Testis (tissue), 3 donors: ENCODE results near the gene WWC1. TPM values are rescaled to one million over a fixed set of nuclear protein-coding genes. Genes with fewer than 3 reads are reported as not detected.

Experiments used
- DNase-seq: peaks from one replicate; pipeline ENCODE4 v3.0.0-alpha.2; 2019
- H3K27ac ChIP-seq, 2 donors: fragments of 200-600 bp; sonication (generic); one replicate each; pipeline ENCODE4 v1.5.1; 2019
- H3K27me3 ChIP-seq: fragments of 200-600 bp; sonication (generic); one replicate; pipeline ENCODE4 v1.5.1; 2019
- H3K36me3 ChIP-seq: fragments of 200-600 bp; sonication (generic); one replicate; pipeline ENCODE4 v1.5.1; 2017; ENCODE audit warnings: low read depth; ENCODE audit errors: missing control alignments
- H3K4me1 ChIP-seq: fragments of 200-600 bp; sonication (generic); one replicate; pipeline ENCODE4 v1.5.1; 2019
- H3K4me3 ChIP-seq, 2 donors: fragments of 200-600 bp; sonication (generic); one replicate each; pipeline ENCODE4 v1.5.1; 2017 to 2019
- H3K9me3 ChIP-seq: fragments of 200-600 bp; sonication (generic); one replicate; pipeline ENCODE4 v1.5.1; 2017
- CTCF ChIP-seq, 3 experiments: fragments of 450-650 bp in 2 of 3; fragments of 200-600 bp in 1 of 3; sonication (generic) in 1 of 3; IDR thresholded peaks; one replicate each; pipeline ENCODE4 v1.5.1; 2016 to 2019; ENCODE audit warnings: antibody characterized with exemption in 3 of 3, mild to moderate bottlenecking in 2 of 3, moderate library complexity in 1 of 3
- POLR2A ChIP-seq: fragments of 450-650 bp; IDR thresholded peaks from one replicate; pipeline ENCODE4 v1.6.1; 2017; ENCODE audit warnings: antibody characterized with exemption, mild to moderate bottlenecking, moderate library complexity
- whole genome bisulfite sequencing, 2 donors: methylation state at CpG; one replicate each; pipeline ENCODE4 v1.1.5; 2018; 5-methylcytosine and 5-hydroxymethylcytosine counted together
- intact Hi-C: fragments of 100-400 bp; cut with DNase I; formaldehyde crosslinking; loops from one replicate; pipeline ENCODE4 v1.15.1; 2023; ENCODE audit warnings: low total_unique reads
- polyA plus RNA-seq: library from polyadenylated mRNA; stranded (reverse); fragments of 350-450 nt; fragmentation: Illumina TruSeq; extraction: RNeasy Lipid Tissue Mini Kit (QIAGEN cat#74804); gene quantifications from one replicate; pipeline ENCODE4 v1.2.3, GENCODE V29; 2014; ENCODE audit warnings: low read depth, low replicate concordance; ENCODE audit not compliant: insufficient read depth
- total RNA-seq, 2 donors: library from RNA; depleted of rRNA; stranded (reverse); fragments of >200 nt; gene quantifications; one replicate each; pipeline ENCODE4 v1.2.3, GENCODE V29; 2016

Gene WWC1
- total and polyA plus RNA-seq, 3 donors from 2014 or later = 3.7 to 6.0 (median 5.6) TPM

- 89 to 93% methylated on average over 2 of the region's 2 CpGs for WGBS, 2 donors
- Histone ChIP-seq H3K27ac (no peak overlapping the region), H3K27me3 (no peaks in the 10 kb centered on the region), H3K4me1 (no peaks in the 10 kb centered on the region), H3K36me3 (no peaks in the 10 kb centered on the region), H3K9me3 (no peaks in the 10 kb centered on the region), H3K4me3 (no peak overlapping the region)
- TF ChIP-seq CTCF (IDR thresholded peaks at IDR 0.05) (no peak), POLR2A (no peak)
- intact Hi-C loops = no loop called here
- no peak for DNase-seq
Measured at GRCh38 chr5:168449166-168449565, 157.7 kb downstream of the WWC1 start.

- H3K36me3 ChIP-seq = no peaks in the 10 kb centered on the region
- no peaks in the 10 kb centered on the region for H3K9me3 ChIP-seq
- DNase-seq = no peak
- no peaks in the 10 kb centered on the region for H3K27me3 ChIP-seq
- H3K4me1 ChIP-seq = no peaks in the 10 kb centered on the region
- no peak overlapping the region for H3K27ac ChIP-seq
- 94 to 96% methylated on average over 3 of the region's 3 CpGs for WGBS, 2 donors
- TF ChIP-seq POLR2A = no peak
- no peak for TF ChIP-seq CTCF (IDR thresholded peaks at IDR 0.05)
- intact Hi-C loops = no loop called here
- no peak overlapping the region for H3K4me3 ChIP-seq
Measured at GRCh38 chr5:168451565-168451964, 160.1 kb downstream of the WWC1 start.

GRCh38 chr5:168455201-168455600 lies 163.8 kb downstream of the WWC1 start:
- no peaks in the 10 kb centered on the region for H3K9me3 ChIP-seq
- H3K27ac ChIP-seq = no peak overlapping the region
- H3K4me3 ChIP-seq = no peak overlapping the region
- intact Hi-C loops = no loop called here
- TF ChIP-seq POLR2A (no peak), CTCF (IDR thresholded peaks at IDR 0.05) (no peak)
- H3K36me3 ChIP-seq = no peaks in the 10 kb centered on the region
- 93 to 94% methylated on average over 11 to 12 of the region's 12 CpGs for WGBS, 2 donors
- DNase-seq = no peak
- H3K4me1 ChIP-seq = no peaks in the 10 kb centered on the region
- H3K27me3 ChIP-seq = no peaks in the 10 kb centered on the region

GRCh38 chr5:168457542-168457941 lies 166.1 kb downstream of the WWC1 start:
- intact Hi-C loops = no loop called here
- WGBS, 2 donors = 92 to 95% methylated on average over 3 of the region's 3 CpGs
- no peaks in the 10 kb centered on the region for H3K36me3 ChIP-seq

More at GRCh38 chr5:168457542-168457941, 166.1 kb downstream of the WWC1 start:
- no peaks in the 10 kb centered on the region for H3K4me1 ChIP-seq
- H3K4me3 ChIP-seq = no peak overlapping the region
- no peak for TF ChIP-seq CTCF (IDR thresholded peaks at IDR 0.05)
- TF ChIP-seq POLR2A = no peak
- no peaks in the 10 kb centered on the region for H3K9me3 ChIP-seq
- H3K27me3 ChIP-seq = no peaks in the 10 kb centered on the region
- H3K27ac ChIP-seq = no peak overlapping the region
- no peak for DNase-seq
